Endothelial cell (in vitro differentiated cells): ENCODE results near the gene BORA. TPM values are rescaled to one million over a fixed set of nuclear protein-coding genes. Genes with fewer than 3 reads are reported as not detected.
"Not testable (repeated sequence)": the region's sequence is repeated elsewhere in the genome, so short reads cannot be mapped to it uniquely, and the experiment has no call there.

Experiments used
- DNase-seq: peaks from one replicate; pipeline ENCODE4 v3.0.0; 2021; ENCODE audit warnings: low spot score
- H3K27ac Mint-ChIP-seq: one replicate; pipeline ENCODE4 v1.8.0; 2021; ENCODE audit warnings: mixed read lengths, inconsistent platforms; ENCODE audit not compliant: unreplicated experiment
- H3K27me3 Mint-ChIP-seq: one replicate; pipeline ENCODE4 v1.8.0; 2021; ENCODE audit warnings: mild to moderate bottlenecking, moderate library complexity, mixed read lengths, inconsistent platforms; ENCODE audit not compliant: unreplicated experiment
- H3K36me3 Mint-ChIP-seq: one replicate; pipeline ENCODE4 v1.8.0; 2021; ENCODE audit warnings: mild to moderate bottlenecking, low read depth, mixed read lengths, inconsistent platforms; ENCODE audit not compliant: unreplicated experiment
- H3K4me1 Mint-ChIP-seq: one replicate; pipeline ENCODE4 v1.8.0; 2021; ENCODE audit warnings: mild to moderate bottlenecking, mixed read lengths, inconsistent platforms; ENCODE audit not compliant: unreplicated experiment
- H3K4me3 Mint-ChIP-seq: one replicate; pipeline ENCODE4 v1.8.0; 2021; ENCODE audit warnings: mild to moderate bottlenecking, mixed read lengths, inconsistent platforms; ENCODE audit not compliant: unreplicated experiment
- H3K9me3 Mint-ChIP-seq: one replicate; pipeline ENCODE4 v1.8.0; 2021; ENCODE audit warnings: mixed read lengths, inconsistent platforms; ENCODE audit not compliant: unreplicated experiment
- total RNA-seq: library from RNA; stranded (reverse); fragmentation: NEBNext Ultra II Directional; extraction: Animal tissue kit (Norgen Biotek cat#: 25700); gene quantifications from one replicate; pipeline ENCODE4 v1.2.1, GENCODE V29; 2021; ENCODE audit not compliant: unreplicated experiment
- TF ChIP-seq, protein P1 (sequence below): fragments of 200-600 bp; sonication (generic); IDR thresholded peaks from one replicate; pipeline ENCODE4 v1.5.0; 2021; ENCODE audit warnings: antibody characterized with exemption; ENCODE audit not compliant: unreplicated experiment

BORA gene
- total RNA-seq, 1 donor from 2014 or later, result 6.3 TPM

DNA sequence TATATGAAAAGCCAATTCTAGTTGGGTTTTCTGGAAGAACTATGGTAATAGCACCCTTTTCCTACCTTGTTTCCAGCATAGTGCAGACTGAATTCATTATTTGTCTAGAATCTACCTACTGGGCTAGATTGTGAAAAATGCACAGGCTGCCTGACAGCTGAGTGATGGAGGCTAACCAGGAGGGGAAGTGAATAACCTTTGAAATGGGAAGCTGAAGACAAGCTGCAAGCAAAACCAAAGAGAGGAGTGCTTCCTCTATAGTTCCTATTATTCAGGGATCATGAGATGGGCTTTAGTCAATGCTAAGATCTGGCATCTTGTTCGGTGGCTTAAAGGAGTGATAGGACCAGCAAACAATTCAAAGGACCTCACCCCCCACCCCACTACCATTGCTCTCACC lies 27.2 kb upstream of the BORA start:
- TF ChIP-seq, protein P1, sequence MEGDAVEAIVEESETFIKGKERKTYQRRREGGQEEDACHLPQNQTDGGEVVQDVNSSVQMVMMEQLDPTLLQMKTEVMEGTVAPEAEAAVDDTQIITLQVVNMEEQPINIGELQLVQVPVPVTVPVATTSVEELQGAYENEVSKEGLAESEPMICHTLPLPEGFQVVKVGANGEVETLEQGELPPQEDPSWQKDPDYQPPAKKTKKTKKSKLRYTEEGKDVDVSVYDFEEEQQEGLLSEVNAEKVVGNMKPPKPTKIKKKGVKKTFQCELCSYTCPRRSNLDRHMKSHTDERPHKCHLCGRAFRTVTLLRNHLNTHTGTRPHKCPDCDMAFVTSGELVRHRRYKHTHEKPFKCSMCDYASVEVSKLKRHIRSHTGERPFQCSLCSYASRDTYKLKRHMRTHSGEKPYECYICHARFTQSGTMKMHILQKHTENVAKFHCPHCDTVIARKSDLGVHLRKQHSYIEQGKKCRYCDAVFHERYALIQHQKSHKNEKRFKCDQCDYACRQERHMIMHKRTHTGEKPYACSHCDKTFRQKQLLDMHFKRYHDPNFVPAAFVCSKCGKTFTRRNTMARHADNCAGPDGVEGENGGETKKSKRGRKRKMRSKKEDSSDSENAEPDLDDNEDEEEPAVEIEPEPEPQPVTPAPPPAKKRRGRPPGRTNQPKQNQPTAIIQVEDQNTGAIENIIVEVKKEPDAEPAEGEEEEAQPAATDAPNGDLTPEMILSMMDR, result no peak
- no peak overlapping the region for H3K4me3 Mint-ChIP-seq
- H3K27ac Mint-ChIP-seq, result no peak overlapping the region
- no peak for DNase-seq
- H3K27me3 Mint-ChIP-seq, result peaks cover under 1% of the 10 kb centered on the region
- H3K4me1 Mint-ChIP-seq, result no peaks in the 10 kb centered on the region
- H3K36me3 Mint-ChIP-seq, result peaks cover 2% of the 10 kb centered on the region
- no peaks in the 10 kb centered on the region for H3K9me3 Mint-ChIP-seq

DNA sequence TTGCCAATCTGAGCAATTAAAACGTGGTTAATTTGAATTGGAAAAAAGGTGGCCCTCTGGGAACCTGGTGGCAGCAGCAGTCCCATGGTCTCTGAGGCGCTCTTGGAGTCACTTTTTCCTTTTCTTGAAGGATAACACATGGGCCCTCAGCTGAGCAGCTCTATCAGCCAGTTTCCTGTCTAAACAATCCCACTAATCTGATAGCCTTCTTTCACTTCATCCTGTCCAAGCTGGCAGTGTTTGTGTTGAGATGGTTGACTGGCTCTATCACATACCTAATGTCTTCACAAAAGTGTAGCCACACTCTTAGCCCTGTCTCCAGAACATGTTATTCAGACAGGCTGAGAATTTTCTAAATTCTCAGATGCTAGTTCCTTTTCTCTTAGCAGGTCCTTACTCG lies 10.9 kb upstream of the BORA start:
- no peak for DNase-seq
- TF ChIP-seq, protein P1, result no peak
- peaks cover 41% of the 10 kb centered on the region for H3K36me3 Mint-ChIP-seq
- peaks cover 18% of the 10 kb centered on the region for H3K4me1 Mint-ChIP-seq
- H3K9me3 Mint-ChIP-seq, result peaks cover 12% of the 10 kb centered on the region
- no peaks in the 10 kb centered on the region for H3K27me3 Mint-ChIP-seq
- H3K27ac Mint-ChIP-seq, result peak overlapping the region; percentile 89
- H3K4me3 Mint-ChIP-seq, result no peak overlapping the region

DNA sequence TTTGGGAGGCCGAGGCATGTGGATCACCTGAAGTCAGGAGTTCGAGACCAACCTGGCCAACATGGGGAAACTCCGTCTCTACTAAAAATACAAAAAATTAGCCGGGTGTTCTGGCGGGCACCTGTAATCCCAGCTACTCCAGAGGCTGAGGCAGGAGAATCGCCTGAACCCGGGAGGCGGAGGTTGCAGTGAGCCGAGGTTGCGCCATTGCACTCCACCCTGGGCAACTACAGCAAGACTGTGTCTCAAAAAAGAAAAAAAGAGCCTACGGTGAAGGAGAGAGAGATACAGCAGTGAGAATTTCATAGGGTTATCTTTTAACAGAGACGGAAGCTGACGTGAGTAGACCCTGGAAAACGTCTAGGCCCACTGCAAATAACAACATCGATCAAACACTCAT lies 1.5 kb upstream of the BORA start:
- H3K4me1 Mint-ChIP-seq, result peaks cover 23% of the 10 kb centered on the region
- H3K36me3 Mint-ChIP-seq, DNase-seq, H3K27me3 Mint-ChIP-seq, H3K27ac Mint-ChIP-seq, H3K9me3 Mint-ChIP-seq: not testable (repeated sequence)
- H3K4me3 Mint-ChIP-seq, result peak overlapping the region; percentile 97

DNA sequence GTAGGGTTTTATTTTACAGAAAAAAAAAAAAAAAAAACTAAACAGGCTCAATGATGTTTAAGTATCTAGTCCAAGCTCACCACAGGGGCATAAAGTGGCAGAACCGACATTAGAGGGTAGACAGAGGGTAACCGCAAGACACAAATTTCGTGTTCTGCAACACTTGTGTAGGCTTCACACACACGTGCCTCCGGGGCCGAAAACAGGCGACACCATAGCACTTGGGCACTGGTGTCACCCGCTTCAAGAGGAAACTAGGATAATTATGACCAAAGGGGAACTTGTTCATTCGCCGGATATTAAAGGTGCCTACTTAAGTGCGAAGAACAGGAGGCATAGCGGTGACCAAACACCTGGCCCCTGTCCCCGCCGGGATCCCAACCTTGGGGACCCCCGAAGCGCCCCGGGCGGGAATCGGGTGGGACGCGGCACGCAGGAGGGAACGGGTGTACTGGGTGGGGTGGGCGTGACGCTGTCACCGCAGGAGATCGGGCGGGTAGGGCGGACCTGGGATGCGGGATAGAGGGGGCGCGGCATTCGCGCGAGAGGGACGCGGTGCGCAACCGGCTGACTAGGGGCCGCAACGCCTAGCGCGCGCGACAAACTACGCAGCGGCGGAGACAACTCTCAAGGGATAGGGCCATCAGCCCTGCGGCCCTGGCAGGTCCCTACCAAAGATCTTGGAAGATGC lies 852 bp upstream of the BORA start:
- Mint-ChIP-seq H3K36me3 (peaks cover 7% of the 10 kb centered on the region), H3K27ac (peak overlapping the region; percentile 26), H3K9me3 (no peaks in the 10 kb centered on the region), H3K4me1 (peaks cover 18% of the 10 kb centered on the region), H3K27me3 (peaks cover 9% of the 10 kb centered on the region), H3K4me3 (peak overlapping the region; percentile 97)
- TF ChIP-seq, protein P1, result no peak
- peak; percentile 32 for DNase-seq

DNA sequence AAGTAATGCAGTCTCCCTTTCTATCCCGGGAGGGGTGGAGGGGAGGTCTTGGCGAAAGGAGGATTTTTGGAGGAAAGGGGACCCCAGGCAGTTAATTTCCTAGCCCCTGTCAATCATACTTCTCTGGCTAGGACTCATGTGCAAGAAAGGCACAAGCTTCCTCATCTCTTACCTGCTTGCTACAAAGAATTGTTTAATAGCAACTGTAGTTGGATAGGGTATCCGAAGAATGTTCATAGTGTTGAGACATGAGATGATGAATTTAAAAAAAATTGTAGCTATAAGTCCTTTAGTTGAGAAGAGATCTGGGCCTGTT lies 525 bp downstream of the BORA start:
- Mint-ChIP-seq H3K9me3 (no peaks in the 10 kb centered on the region), H3K27ac (peak overlapping the region; percentile 67), H3K4me3 (peak overlapping the region; percentile 97), H3K4me1 (peaks cover 18% of the 10 kb centered on the region), H3K27me3 (peaks cover 9% of the 10 kb centered on the region), H3K36me3 (peaks cover 7% of the 10 kb centered on the region)
- TF ChIP-seq, protein P1, result no peak
- DNase-seq, result no peak
